ENCODE measurements around the gene FAM216A. TPM values are rescaled to one million over a fixed set of nuclear protein-coding genes. Genes with fewer than 3 reads are reported as not detected.

Gene FAM216A
- total and polyA plus RNA-seq, 9 of the 15 experiments (the other 6 are each of a cell fraction or from before 2014, with no cell fraction given): 17.2 to 96.9 (median 48.5) TPM

- TF ChIP-seq MYNN (IDR thresholded peaks at IDR 0.05): no peak
- TF ChIP-seq MYNN (CRISPR knock-in tag; IDR thresholded peaks at IDR 0.05): no peak
- no peak for TF ChIP-seq RAD51 (IDR thresholded peaks at IDR 0.05; ENCODE audit: borderline replicate concordance, low read depth)
- no peak for TF ChIP-seq ZNF764 (CRISPR knock-in tag; IDR thresholded peaks at IDR 0.05; ENCODE audit: low read depth)
- no peak for TF ChIP-seq BRCA1 (IDR thresholded peaks at IDR 0.05)
- TF ChIP-seq BRCA1 (CRISPR knock-in tag; IDR thresholded peaks at IDR 0.05): no peak
- TF ChIP-seq POLR2B (IDR thresholded peaks at IDR 0.05; ENCODE audit: low read depth, partially characterized antibody): no peak
- TF ChIP-seq ZNF507 (tag; conservative IDR thresholded peaks at IDR 0.05): no peak
- TF ChIP-seq ZNF780A (CRISPR knock-in tag; IDR thresholded peaks at IDR 0.05): no peak
- no peak for TF ChIP-seq ILK (tag; IDR thresholded peaks at IDR 0.05; ENCODE audit: borderline replicate concordance, low read depth)
- TF ChIP-seq ZNF518B (CRISPR knock-in tag; IDR thresholded peaks at IDR 0.05): no peak
- TF ChIP-seq U2AF2 (optimal IDR thresholded peaks at IDR 0.05; ENCODE audit: low read depth, low read length): no peak
- no peak for TF ChIP-seq ELF1 (tag; IDR thresholded peaks at IDR 0.05)
- no peak for TF ChIP-seq SPI1 (IDR thresholded peaks at IDR 0.05; ENCODE audit: borderline replicate concordance, low read depth, low read length)
- TF ChIP-seq NRF1 (conservative IDR thresholded peaks at IDR 0.05 in 1 of 2, IDR thresholded peaks at IDR 0.05 in 1 of 2): no peak
- TF ChIP-seq MYBL2 (IDR thresholded peaks at IDR 0.05; ENCODE audit: low read depth): no peak
- TF ChIP-seq MYBL2 (CRISPR knock-in tag; IDR thresholded peaks at IDR 0.05; ENCODE audit: borderline replicate concordance): no peak
- TF ChIP-seq ATF3 (IDR thresholded peaks at IDR 0.05): peak; percentile 59; the same call in 1 of the 2 replicates
- no peak for TF ChIP-seq ATF3 (CRISPR knock-in tag; conservative IDR thresholded peaks at IDR 0.05)
- no peak for TF ChIP-seq SP1 (CRISPR knock-in tag; IDR thresholded peaks at IDR 0.05)
- peak; percentile 93 for TF ChIP-seq ARID1B (IDR thresholded peaks at IDR 0.05)
- TF ChIP-seq MBD1 (CRISPR knock-in tag; IDR thresholded peaks at IDR 0.05): no peak
- no peak for TF ChIP-seq FOXP1 (CRISPR knock-in tag; IDR thresholded peaks at IDR 0.05)
- no peak for TF ChIP-seq ZFP1 (CRISPR knock-in tag; IDR thresholded peaks at IDR 0.05)
- TF ChIP-seq SAP30 (IDR thresholded peaks at IDR 0.05; ENCODE audit: borderline replicate concordance, insufficient read depth, low read depth, low read length, poor library complexity, severe bottlenecking): no peak
These were observed 47.4 kb upstream of the FAM216A start (continued) for GRCh38 chr12:110421159-110421661.

Measured in K562 (cell line).